Hematopoietic multipotent progenitor cell treated with erythropoietin and hydrocortisone succinate and interleukin-3 and kit ligand, for 8 days (in vitro differentiated cells): Measurements from ENCODE around the gene FGD4.

Experiments used
- DNase-seq: peaks from one replicate; pipeline ENCODE4 v3.0.0-alpha.2; 2015

The FGD4 gene

DNA sequence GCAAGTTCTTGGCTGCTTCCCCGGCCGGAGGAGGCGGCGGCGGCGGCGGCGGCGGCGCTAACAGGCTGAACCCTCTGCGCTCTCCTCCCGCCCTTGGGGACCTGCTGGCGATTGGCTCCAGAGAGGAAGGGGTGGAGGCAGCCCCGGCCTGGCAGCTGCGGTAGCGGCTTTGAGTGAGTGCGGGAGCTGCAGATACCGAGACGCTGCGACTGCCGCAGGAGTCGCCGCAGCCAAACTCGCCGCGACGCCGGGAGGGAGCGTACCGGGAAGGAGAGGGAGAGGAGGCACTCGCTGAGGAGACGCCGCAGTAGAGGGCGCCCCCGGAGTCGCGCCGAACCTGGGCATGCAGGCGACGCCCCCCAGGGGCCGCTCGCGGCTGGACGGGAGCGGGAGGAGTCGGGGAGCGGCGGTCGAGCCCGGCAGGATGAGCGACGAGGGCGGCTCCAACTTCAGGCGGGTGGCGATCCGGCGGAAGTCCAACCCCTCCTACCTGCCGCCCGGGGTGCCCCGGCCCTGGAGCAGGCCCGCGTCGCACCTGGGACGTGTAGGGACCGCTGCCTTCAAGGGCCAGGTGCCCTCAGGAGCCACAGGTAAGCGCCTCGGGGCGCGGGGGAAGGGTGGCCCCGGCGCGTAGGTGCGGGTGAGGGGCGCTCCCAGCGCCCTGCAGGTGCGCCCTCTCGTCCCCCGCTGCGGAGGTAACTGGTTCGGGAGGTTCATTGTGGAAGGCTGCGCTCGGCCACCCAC lies at the start of gene FGD4:
FGD4 (plus strand) TSS at position 189 of the 744 bp plus-strand sequence.
- peak; percentile 91 for DNase-seq

- DNase-seq: no peak
Observed at GRCh38 chr12:32353540-32353939, 45.8 kb upstream of the FGD4 start.

GRCh38 chr12:32357601-32358249 lies 41.6 kb upstream of the FGD4 start:
- peak; percentile 21 for DNase-seq

DNA sequence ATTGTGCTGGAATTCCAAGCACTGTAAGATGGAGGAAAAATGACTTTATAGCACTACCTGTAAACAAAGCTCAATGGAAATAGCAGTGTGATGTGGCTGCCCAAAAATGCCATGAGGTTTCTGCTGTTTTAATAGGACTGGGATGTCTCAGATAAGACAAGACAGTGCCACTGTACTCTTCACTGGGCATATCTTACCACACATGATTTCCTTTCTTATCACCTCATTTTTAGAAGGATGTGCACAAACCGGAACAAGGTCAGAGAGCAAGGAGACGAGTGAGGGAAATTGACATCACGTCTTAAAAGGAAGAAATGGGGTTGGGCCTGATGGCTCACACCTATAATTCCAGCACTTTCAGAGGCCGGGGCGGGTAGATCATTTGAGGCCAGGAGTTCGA lies 38.4 kb upstream of the FGD4 start:
- DNase-seq: peak; percentile 56

DNA sequence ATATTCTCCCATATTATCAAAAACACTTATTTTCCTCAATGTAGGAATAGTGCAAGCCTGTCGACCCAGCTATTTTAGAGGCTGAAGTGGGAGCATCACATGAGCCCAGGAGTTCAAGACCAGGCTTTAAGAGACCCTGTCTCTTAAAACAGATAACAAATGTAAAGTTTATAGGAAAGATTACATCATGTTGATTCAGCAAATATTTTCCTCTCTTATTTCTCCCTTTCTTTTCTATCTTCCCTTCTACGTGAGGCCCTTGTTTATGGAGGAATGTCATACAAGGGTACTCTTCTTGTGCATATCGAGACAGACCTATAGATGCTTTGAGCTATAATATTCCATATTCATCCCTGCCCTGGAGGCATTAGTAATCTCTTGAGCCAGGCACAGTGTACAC lies 36.5 kb upstream of the FGD4 start:
- DNase-seq: no peak

DNA sequence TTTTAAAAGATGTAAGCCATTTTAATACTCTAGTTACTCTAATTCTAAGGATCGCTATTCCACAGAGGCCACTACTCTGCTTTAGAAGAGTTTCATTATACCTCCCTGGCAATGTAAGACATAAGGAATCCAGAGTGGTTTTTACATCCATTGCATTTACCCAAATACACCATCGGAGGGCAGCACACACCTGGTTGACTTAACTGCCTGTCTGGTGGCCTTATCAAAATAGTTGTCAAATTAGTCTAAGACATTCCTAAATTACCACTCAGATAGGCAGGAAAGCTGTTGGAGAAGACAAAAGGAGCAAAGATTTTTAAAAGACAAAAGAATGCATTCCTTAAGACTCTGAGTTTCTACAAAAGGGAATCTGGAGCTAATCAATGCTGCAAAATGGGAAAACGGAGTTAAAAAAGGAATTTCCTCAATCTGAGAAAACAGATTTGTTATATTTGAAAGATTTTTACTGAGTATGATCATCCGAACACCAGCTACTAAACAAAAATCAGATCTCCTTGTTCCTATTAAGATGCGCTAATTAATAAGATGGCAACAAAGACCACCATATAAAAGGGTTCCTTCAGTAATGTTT lies 33.8 kb upstream of the FGD4 start:
- DNase-seq: peak; percentile 82

- DNase-seq: no peak
Observed at GRCh38 chr12:32366714-32367113, 32.6 kb upstream of the FGD4 start.

- no peak for DNase-seq
Observed at GRCh38 chr12:32367381-32367780, 32.0 kb upstream of the FGD4 start.

DNA sequence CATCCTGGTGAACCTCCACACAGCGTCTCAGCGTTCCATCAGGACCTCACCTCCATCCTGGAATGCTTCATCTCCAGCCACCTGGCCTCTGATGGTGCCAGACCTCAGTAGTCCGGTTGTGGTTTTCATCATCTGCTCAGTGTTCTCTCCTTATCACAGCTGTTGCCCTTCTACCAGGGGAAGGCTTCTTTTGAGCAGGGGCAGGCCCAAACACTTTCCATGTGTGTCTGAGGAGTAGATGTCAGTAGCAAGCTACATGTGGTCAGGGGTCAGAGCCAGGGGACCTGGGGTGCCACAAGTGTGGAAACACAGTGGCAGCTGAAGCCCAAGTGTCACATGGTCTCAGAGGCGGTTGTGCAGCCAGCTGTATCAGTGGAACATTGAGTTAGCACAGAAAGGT lies 30.2 kb upstream of the FGD4 start:
- DNase-seq: no peak

- peak; percentile 43 for DNase-seq
Observed at GRCh38 chr12:32377344-32378055, 21.9 kb upstream of the FGD4 start.

- DNase-seq: no peak
Observed at GRCh38 chr12:32379213-32379612, 20.1 kb upstream of the FGD4 start.

DNA sequence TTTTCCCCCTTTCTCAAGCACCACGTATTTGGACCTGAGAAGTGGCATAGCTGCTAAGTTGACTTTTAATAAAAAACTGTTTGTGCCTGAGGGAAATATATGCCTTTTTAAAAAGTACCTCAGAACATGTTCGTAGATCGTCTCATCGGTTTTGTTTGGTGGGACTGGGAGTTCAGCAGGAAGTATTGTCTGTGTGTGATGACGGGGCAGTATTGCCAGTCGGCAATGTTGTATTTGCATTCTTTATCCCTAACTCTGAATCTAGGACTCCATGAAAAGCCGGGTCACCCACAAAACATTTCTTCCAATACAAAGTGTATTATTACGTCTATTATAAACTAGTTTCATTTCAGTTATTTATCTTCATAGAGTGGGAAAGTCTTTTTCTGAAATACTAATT lies 19.7 kb upstream of the FGD4 start:
- no peak for DNase-seq

- no peak for DNase-seq
Observed at GRCh38 chr12:32382226-32382625, 17.1 kb upstream of the FGD4 start.

GRCh38 chr12:32390572-32391219 lies 8.7 kb upstream of the FGD4 start:
- DNase-seq: peak; percentile 55

DNA sequence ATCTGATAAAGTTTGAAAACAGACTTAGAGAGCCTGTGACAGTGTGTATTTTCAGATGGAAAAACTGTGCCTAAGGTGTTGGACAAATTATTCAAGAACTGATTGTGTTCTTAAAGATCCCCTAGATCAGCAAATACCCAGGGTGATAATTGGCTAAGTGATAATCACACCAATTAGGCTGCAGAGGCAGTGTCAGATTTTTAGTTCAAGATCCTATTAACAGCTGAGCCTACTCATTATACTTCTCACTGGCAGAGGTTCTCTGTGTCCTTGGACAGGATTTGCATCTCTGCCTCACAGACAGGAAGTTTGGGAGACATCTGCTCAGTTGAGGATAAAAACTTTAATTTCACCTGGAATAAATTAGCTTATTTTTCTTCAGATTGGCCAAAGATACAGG lies 4.3 kb upstream of the FGD4 start:
- no peak for DNase-seq

DNA sequence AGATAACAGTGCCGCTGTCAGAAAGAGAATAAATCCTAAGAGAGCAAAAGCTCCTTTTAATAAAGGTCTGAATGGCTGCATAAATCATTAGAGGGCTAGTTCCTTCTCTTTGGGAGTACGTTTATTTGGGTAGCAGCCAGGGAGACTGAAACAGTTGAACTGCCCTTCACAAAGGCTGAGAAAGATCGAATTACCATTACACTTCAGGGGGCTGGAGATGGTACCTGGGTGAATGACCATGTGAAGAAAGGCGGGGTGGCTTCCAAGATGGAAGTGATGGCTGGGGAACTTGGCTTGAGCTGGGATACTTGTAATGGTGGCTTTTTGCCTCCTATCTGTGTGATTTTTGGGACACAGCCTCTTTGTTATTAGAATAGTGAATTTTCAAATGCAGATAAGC lies 1.7 kb upstream of the FGD4 start:
- DNase-seq: no peak

DNA sequence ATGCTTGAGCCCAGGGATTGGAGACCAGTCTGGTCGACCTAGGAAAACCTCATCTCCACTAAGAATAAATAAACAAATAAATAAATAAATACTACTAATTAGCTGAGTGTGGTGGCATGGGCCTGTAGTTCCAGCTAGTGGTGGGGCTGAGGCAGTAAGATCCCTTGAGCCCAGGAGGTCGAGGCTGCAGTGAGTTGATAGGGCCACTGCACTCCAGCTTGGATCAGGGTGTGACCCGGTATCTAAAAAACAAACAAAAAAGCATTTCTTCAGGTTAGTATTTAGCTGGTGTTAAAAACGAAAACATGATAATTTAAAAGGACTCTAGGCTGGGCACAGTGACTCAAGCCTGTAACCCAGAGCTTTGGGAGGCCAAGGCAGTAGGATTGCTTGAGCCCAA lies 1.2 kb upstream of the FGD4 start:
- DNase-seq: peak; percentile 71

- peak; percentile 30 for DNase-seq
Observed at GRCh38 chr12:32398816-32399369, 465 bp upstream of the FGD4 start.

DNA sequence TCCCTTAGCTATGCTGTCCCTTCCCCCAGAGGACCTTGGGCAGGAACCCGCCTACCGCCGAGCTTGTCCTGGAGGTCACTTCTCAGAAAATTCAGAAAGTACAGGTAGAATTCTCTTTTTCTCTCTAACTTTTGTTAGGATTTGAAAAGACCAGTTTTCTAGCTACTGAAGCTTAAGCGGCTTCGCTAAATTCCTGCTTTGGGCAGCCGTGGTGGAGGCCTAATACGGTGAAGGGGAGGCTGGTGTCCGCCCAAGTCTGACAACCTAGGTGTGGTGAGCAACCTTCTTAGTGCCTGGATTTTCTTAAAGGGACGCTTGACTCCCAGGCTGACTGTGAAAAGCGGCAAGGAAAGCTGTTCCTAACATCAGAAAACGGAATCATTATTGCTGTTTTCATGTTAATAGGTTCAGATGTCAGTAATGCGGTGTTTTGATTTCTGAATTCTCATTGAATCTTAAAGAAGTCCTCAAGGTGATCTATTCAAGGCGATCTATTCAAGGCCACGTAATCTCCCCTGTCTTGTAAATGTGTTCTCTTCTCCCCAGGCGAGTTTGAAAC lies 835 bp downstream of the FGD4 start:
- no peak for DNase-seq

DNA sequence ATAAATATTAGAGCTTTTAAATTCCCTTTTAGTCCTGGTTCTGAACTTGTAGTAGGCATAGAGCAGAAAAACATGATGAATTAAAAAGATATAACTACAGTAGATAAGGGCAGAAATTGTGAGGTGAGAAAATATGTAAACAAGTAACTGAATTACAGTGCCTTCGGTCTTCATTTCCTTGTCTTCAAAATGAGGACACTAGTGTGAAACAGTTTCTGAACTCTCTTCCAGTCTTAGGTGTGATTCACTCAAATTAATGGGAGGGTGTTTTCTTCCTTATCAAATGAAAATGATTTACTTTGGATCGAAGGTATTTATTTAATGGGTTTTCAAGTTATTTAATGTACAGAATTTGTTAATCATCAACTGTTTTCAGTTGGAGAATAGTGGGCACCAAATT lies 1.5 kb downstream of the FGD4 start:
- no peak for DNase-seq

GRCh38 chr12:32402170-32402569 lies 2.8 kb downstream of the FGD4 start:
- DNase-seq: no peak

DNA sequence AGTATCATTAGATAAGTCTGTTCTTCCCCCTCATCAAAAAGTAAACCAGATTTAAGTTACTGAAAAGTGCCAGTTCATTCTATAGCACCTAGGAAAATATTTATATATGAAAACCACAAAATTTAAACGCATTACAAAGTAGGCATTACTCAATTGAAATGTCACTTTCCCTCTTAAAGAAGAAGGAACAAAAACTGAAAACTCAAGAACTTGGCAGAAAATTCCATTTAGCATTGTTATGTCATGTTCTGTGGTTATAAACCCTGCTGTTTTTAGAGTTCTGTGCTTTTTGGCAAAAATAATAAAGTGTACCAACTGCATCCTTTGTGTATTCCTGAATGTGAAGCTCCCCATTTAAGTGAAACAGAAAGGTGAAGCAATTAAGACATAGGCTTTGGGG lies 3.6 kb downstream of the FGD4 start:
- no peak for DNase-seq

DNA sequence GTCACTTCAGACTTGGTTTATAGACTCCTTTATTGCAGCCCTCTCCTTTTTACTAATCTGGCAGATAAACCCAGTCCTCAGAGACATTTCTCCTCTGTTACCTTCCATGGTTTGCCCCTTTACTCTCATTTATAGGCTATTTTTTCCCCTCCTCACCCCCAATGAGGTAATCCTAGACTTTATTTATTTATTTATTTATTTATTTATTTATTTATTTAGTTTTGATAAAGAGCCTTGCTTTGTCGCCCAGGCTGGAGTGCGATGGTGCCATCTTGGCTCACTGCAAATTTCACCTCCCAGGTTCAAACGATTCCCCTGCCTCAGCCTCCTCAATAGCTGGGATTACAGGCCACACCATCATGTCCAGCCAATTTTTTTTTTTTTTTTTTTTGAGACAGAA lies 8.4 kb downstream of the FGD4 start:
- DNase-seq: no peak
